ENCODE measurements around the gene PIAS2. TPM values are rescaled to one million over a fixed set of nuclear protein-coding genes. Genes with fewer than 3 reads are reported as not detected.
A peak's percentile ranks its signal among the peaks of the same experiment; 100 is the strongest.

PIAS2 gene
- total RNA-seq, 1 donor from 2014 or later, result 42.2 TPM

- H3K36me3 Mint-ChIP-seq (ENCODE audit: low read depth), result peaks cover 20% of the 10 kb centered on the region
- no peaks in the 10 kb centered on the region for H3K9me3 Mint-ChIP-seq
- TF ChIP-seq, protein P1, sequence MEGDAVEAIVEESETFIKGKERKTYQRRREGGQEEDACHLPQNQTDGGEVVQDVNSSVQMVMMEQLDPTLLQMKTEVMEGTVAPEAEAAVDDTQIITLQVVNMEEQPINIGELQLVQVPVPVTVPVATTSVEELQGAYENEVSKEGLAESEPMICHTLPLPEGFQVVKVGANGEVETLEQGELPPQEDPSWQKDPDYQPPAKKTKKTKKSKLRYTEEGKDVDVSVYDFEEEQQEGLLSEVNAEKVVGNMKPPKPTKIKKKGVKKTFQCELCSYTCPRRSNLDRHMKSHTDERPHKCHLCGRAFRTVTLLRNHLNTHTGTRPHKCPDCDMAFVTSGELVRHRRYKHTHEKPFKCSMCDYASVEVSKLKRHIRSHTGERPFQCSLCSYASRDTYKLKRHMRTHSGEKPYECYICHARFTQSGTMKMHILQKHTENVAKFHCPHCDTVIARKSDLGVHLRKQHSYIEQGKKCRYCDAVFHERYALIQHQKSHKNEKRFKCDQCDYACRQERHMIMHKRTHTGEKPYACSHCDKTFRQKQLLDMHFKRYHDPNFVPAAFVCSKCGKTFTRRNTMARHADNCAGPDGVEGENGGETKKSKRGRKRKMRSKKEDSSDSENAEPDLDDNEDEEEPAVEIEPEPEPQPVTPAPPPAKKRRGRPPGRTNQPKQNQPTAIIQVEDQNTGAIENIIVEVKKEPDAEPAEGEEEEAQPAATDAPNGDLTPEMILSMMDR (conservative IDR thresholded peaks at IDR 0.05), result no peak
- no peaks in the 10 kb centered on the region for H3K27me3 Mint-ChIP-seq (ENCODE audit: low read depth)
- no peak overlapping the region for H3K4me3 Mint-ChIP-seq
- peaks cover 8% of the 10 kb centered on the region for H3K4me1 Mint-ChIP-seq
- no peak for DNase-seq (ENCODE audit: low read depth, low spot score)
- H3K27ac Mint-ChIP-seq (ENCODE audit: unreplicated experiment), result no peak overlapping the region
Observed at GRCh38 chr18:46829947-46830346, 87.4 kb downstream of the PIAS2 start.

- no peaks in the 10 kb centered on the region for H3K9me3 Mint-ChIP-seq
- TF ChIP-seq, protein P1 (conservative IDR thresholded peaks at IDR 0.05), result no peak
- no peaks in the 10 kb centered on the region for H3K27me3 Mint-ChIP-seq (ENCODE audit: low read depth)
- H3K4me1 Mint-ChIP-seq, result peaks cover 8% of the 10 kb centered on the region
- H3K27ac Mint-ChIP-seq (ENCODE audit: unreplicated experiment), result peak overlapping the region; percentile 2
- H3K4me3 Mint-ChIP-seq, result no peak overlapping the region
- peaks cover 20% of the 10 kb centered on the region for H3K36me3 Mint-ChIP-seq (ENCODE audit: low read depth)
- DNase-seq (ENCODE audit: low read depth, low spot score), result no peak
Observed at GRCh38 chr18:46829531-46829930, 87.8 kb downstream of the PIAS2 start.

DNA sequence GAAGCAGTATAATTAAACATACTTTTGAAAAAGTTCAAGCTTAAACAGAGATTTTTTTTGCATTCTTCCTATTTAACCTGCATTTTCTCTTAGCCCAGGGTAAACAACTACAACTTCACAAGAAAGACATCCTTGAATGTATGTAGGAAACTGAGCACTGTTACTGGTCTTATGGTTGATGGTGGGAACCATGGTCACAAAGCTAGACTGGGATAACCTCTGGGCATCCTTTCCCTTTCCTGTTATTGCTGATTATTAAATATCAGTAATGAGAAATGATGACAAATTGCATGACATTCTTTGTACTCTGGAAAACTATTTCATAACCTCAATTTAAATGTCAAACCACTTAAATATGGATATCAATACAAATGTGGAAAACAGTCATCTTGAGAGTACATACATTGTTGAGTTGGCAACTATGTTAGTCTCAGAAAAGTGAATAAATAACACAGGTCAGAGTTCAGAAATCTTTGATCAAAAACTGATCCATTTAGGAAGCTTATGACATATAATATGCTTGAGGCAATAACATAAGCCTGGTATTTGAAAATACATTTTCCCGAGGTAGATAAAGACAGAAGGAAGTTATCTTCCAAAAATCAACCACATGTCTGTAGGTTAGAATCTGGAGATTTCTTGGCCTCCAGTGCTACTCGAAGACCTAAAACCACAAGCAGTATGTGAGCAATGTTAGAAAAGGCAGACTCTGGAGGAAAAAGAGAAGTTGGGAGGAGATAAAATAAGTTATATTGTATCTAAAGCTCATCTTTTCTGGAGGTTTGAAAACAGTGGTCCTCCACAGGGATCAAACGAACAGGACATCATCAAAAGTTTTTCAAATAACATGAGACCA is 95.2 kb downstream of the PIAS2 start:
- Mint-ChIP-seq H3K9me3 (no peaks in the 10 kb centered on the region), H3K27me3 (ENCODE audit: low read depth) (no peaks in the 10 kb centered on the region), H3K4me1 (peaks cover 4% of the 10 kb centered on the region), H3K36me3 (ENCODE audit: low read depth) (peaks cover 7% of the 10 kb centered on the region), H3K27ac (ENCODE audit: unreplicated experiment) (no peak overlapping the region), H3K4me3 (no peak overlapping the region)
- TF ChIP-seq, protein P1 (conservative IDR thresholded peaks at IDR 0.05), result no peak
- DNase-seq (ENCODE audit: low read depth, low spot score), result no peak

- peaks cover 4% of the 10 kb centered on the region for H3K4me1 Mint-ChIP-seq
- H3K9me3 Mint-ChIP-seq, result no peaks in the 10 kb centered on the region
- no peak for DNase-seq (ENCODE audit: low read depth, low spot score)
- TF ChIP-seq, protein P1 (conservative IDR thresholded peaks at IDR 0.05), result no peak
- H3K27ac Mint-ChIP-seq (ENCODE audit: unreplicated experiment), result no peak overlapping the region
- H3K36me3 Mint-ChIP-seq (ENCODE audit: low read depth), result peaks cover 4% of the 10 kb centered on the region
- H3K27me3 Mint-ChIP-seq (ENCODE audit: low read depth), result no peaks in the 10 kb centered on the region
- H3K4me3 Mint-ChIP-seq, result no peak overlapping the region
Observed at GRCh38 chr18:46820863-46821262, 96.4 kb downstream of the PIAS2 start.

- H3K36me3 Mint-ChIP-seq (ENCODE audit: low read depth), result no peaks in the 10 kb centered on the region
- H3K27me3 Mint-ChIP-seq (ENCODE audit: low read depth), result no peaks in the 10 kb centered on the region
- TF ChIP-seq, protein P1 (conservative IDR thresholded peaks at IDR 0.05), result no peak
- no peaks in the 10 kb centered on the region for H3K9me3 Mint-ChIP-seq
- no peaks in the 10 kb centered on the region for H3K4me1 Mint-ChIP-seq
- H3K27ac Mint-ChIP-seq (ENCODE audit: unreplicated experiment), result no peak overlapping the region
- H3K4me3 Mint-ChIP-seq, result no peak overlapping the region
- DNase-seq (ENCODE audit: low read depth, low spot score), result no peak
Observed at GRCh38 chr18:46815661-46816060, 101.6 kb downstream of the PIAS2 start.
